GF-D8 (cell line): Measurements from ENCODE around the gene POLD1.
"Not testable (repeated sequence)": the region's sequence is repeated elsewhere in the genome, so short reads cannot be mapped to it uniquely, and the experiment has no call there.

ENCODE experiments used
- DNase-seq: peaks from one replicate; lab custom pipeline; 2025; lab: John Stamatoyannopoulos, UW

POLD1 gene

DNA sequence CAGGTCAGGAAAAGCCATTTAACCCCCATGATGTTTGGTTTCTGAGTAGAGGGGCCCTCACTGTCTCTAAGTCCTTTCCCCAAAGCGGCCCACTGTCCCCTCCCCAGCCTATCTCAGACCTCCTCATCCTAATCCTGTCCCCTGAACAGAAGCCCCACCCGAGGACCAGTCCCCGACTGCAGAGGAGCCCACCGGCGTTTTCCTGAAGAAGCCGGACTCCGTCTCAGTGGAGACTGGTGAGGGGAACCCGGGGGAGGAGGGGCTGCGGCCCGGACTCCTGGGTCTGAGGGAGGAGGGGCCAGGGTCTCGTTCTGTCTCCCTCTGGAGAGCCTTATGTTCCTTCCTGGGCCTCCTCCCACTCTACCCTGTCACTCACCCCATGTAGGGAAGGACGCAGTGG is 51.5 kb downstream of the POLD1 start:
- no peak for DNase-seq

GRCh38 chr19:50437862-50438449 is 53.8 kb downstream of the POLD1 start:
- no peak for DNase-seq

DNA sequence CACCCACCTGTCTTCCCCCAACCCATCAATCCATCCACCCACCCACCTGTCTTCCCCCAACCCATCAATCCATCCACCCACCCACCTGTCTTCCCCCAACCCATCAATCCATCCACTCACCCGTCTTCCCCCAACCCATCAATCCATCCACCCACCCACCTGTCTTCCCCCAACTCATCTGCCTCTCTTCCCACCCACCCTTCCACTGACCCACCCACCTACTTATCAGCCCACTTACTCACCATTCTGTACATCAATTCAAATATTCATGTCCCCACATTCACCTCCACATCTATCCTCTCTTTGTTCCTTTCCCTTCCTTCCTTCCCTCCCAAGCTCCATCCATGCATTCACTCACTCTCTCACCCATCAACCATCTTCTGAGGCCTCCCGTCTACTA is 55.0 kb downstream of the POLD1 start:
- DNase-seq: not testable (repeated sequence)

DNA sequence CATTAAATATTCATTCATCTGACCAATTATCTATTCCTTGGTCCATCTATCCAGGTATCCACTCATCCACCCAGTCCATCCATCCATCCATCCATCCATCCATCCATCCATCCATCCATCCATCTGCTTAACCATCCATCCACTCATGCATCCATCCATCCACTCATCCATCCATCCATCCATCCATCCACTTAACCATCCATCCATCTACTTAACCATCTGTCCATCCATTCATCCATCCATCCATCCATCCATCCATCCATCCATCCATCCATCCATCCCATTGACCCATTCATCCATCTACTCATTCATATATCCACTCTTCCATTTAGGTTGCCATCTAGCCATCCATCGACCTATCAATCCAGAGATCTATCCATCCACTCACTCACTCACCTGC is 59.9 kb downstream of the POLD1 start:
- DNase-seq: no peak

DNA sequence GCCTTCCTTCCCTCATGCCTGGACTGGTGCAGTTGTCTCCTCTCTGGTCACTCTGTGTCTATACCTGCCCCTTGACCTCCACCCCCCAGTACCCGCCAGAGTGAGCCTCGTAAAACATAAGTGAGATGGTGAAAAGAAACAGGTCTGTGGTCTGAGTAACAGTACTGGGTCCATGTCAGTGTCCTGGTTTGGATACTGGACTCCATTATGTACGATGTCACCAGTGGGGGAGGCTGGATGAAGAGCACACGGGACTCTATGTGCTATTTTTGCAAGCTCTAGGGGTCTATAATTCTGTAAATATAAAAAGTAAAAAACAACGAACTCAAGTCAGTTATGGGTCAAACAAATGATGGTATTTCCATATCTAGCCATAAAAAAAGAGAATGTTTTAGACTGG is 62.9 kb downstream of the POLD1 start:
- DNase-seq: no peak

DNA sequence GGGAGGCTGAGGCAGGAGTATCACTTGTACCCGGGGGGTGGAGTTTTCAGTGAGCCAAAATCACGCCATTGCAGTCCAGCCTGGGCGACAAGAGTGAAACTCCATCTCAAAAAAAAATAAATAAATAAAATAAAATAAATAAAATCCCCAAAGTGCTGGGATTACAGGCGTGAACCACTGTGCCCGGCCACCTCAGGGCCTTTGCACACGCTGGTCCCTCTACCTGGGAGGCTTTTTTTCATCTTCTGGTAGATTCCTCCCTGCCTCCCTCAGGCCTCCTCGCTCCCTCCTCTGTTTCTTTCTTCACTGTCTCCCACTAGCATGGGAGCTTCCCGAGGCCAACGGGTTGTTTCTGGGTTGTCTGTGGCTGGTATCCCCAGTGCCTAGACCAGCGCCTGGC is 63.6 kb downstream of the POLD1 start:
- no peak for DNase-seq

- no peak for DNase-seq
Observed at GRCh38 chr19:50449236-50449899, 65.2 kb downstream of the POLD1 start.

- no peak for DNase-seq
Observed at GRCh38 chr19:50450369-50451222, 66.4 kb downstream of the POLD1 start.

- DNase-seq: no peak
Observed at GRCh38 chr19:50451223-50451534, 67.0 kb downstream of the POLD1 start.

GRCh38 chr19:50453243-50453642 is 69.1 kb downstream of the POLD1 start:
- no peak for DNase-seq

- no peak for DNase-seq
Observed at GRCh38 chr19:50455992-50456391, 71.8 kb downstream of the POLD1 start.

GRCh38 chr19:50457300-50457699 is 73.2 kb downstream of the POLD1 start:
- DNase-seq: no peak

GRCh38 chr19:50458396-50459066 is 74.4 kb downstream of the POLD1 start:
- DNase-seq: no peak

DNA sequence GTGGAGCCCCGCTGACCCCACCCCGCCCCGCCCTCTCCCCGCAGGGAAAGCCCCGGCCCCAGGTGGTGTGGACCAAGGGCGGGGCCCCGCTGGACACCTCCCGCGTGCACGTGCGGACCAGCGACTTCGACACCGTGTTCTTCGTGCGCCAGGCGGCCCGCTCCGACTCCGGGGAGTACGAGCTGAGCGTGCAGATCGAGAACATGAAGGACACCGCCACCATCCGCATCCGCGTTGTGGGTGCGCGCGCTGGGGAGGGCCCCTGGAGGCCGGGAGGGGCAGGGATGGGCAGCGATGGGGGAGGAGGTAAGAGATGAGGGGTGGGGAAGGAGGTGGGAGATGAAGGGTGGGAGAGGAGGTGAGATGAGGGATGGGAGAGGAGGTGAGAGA is 74.9 kb downstream of the POLD1 start:
- DNase-seq: no peak

GRCh38 chr19:50459638-50460037 is 75.5 kb downstream of the POLD1 start:
- no peak for DNase-seq

- no peak for DNase-seq
Observed at GRCh38 chr19:50460161-50460765, 76.1 kb downstream of the POLD1 start.

DNA sequence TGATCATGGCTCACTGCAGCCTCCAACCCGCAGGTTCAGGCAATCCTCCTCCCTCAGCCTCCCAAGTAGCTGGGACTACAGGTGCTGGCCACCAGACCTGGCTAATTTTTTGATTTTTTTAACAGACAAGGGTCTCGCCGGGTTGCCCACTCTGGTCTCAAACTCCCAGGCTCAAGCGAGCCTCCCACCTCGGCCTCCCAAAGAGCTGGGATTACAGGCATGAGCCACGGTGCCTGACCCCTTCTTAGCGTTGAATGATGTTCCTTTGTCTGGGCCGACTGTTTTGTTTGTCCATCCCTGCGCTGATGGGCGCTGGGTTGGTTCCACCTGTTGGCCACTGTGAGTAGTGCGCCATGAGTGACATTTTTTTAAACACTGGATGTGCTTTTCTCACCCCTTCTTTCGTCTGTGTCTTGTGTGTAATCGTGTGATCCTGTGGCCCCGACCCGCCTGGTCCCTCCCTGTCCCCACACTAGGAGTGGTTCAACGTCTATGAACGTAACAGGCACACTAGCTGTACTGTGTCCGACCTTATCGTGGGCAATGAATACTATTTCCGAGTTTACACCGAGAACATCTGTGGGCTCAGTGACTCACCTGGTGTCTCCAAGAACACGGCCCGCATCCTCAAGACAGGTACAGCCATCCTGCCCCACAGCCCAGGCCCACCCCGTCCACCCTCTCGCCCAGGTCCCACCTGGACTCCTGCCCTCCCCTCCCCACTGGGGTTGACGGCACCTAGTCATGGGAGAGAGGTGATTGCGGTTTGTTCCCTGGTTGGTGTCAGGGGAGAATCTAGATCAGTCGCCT is 77.1 kb downstream of the POLD1 start:
- DNase-seq: no peak

DNA sequence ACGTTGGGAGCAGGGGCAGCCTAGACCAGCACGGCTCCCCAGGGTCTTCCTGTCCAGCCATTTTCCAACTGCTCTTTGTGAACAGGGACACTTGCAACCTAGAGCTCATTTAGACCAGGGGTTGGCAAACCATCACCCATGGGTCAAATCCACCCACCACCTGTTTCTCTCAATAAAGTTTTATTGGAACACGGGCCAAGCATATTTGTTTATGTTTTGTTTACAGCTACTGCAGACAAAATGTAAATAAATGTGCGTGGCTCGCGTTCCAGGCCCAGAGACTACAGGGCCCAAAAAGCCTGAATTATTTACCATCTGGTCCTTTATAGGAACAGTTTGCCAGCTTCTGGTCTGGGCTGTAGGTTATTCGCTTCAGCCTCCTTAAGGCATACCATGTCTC is 78.8 kb downstream of the POLD1 start:
- no peak for DNase-seq

GRCh38 chr19:50464348-50464747 is 80.2 kb downstream of the POLD1 start:
- no peak for DNase-seq

GRCh38 chr19:50465000-50465399 is 80.9 kb downstream of the POLD1 start:
- DNase-seq: no peak

DNA sequence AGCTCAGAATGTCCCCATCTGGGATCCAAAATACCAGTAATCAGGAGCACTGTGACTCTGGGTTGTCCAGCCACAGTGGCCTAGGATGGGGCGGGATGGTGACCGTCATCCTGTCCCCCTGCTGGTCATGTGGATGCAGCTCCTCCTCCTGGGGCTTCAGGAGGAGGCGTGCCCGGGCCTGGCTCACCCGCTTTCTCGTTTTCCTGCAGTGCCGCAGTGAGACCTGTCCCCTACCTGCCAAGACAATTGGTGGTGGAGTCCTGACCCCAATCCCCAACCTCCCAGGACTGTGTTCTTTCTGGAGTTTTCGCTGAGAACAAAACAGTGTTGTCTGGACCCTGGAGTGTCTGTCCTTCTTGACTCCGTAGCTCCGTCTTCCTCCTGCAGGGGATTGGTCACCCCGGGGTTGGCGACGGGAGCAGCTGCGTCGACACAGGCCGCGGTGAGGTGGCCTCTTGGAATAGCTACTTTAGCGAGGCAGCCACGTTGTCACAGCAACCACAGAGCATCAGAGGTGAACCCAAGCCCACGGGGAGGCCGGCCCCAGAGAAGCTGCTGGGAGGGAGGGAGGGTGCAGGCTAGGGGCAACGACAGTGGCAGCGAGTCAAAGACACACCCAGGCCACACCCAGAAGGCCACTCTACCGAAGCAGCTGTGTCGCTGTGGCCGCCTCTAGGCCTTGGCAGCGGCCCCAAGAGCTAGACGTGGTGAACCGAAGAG is 82.0 kb downstream of the POLD1 start:
- no peak for DNase-seq
